HG03378 (cell line): ENCODE results near the gene ARHGAP18.

Experiments used
- ATAC-seq: cut with Tn5 transposase; IDR thresholded peaks from one replicate; pipeline ENCODE4 v1.9.1; 2021; ENCODE audit warnings: mild to moderate bottlenecking, moderate library complexity; ENCODE audit not compliant: unreplicated experiment

The ARHGAP18 gene

DNA sequence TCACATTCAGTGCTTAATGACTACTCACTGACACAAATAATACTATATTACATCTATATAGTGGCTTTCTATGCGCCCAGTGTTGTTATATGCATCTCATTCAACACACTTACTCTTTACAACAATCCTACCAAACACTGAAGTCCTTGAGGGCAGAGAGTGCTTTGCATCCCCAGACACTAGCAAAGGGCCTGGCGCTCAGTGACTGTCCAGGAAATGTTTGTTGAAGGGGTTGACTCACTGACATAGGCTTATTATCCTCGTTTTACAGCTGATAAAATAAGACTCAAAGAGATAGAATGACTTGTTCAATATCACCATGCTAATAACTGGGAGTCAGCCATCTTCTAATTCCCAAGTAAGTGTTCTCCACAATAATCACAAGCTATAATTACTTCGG, 163.3 kb downstream of the ARHGAP18 start:
- no peak for ATAC-seq

- no peak for ATAC-seq
These were observed 164.9 kb downstream of the ARHGAP18 start for GRCh38 chr6:129544892-129545612.

DNA sequence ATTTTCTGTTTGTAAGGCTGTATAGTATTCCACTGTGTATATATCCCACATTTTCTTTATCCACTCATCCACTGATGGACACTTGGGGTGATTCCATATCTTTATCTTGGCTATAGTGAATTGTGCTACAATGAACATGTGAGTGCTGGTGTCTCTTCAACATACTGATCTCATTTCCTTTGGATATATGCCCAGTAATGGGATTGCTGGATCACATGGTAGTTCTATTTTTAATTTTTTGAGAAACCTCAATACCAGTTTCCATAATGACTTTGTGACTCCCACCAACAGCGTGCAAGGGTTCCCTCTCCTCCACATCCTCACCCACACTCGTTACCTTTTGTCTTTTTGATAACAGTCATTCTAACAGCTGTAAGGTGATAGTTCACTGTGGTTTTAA, 166.0 kb downstream of the ARHGAP18 start:
- no peak for ATAC-seq

DNA sequence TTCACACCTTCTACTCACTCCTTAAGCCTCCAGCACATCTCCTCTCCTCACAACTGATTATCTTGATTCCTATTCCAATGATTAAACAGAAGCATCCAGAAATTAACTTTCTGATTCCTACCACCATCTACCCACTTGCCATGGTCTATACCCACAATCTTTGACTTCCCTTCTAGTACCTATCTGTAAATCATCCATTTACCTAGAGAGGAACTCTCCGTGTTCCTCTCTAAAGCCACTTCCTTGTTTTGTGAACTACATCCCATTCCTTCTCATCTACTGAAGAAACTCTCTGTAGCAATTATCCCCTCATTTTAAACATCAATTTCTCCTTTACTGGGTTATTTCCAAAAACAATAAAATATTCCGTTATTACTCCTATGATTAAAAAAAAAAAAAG, 167.3 kb downstream of the ARHGAP18 start:
- ATAC-seq = no peak

- ATAC-seq = no peak
These were observed 170.9 kb downstream of the ARHGAP18 start for GRCh38 chr6:129539032-129539431.

- no peak for ATAC-seq
These were observed 173.7 kb downstream of the ARHGAP18 start for GRCh38 chr6:129536271-129536670.

GRCh38 chr6:129534926-129535325, 175.1 kb downstream of the ARHGAP18 start:
- ATAC-seq = no peak
